DOHH2 (cell line): ENCODE measurements around the gene SLC16A10.

Experiments
- EZH2phosphoT487 ChIP-seq: fragments of 200-600 bp; sonication (generic); IDR thresholded peaks from 2 replicates; pipeline ENCODE4 v1.6.1; 2017; ENCODE audit warnings: borderline replicate concordance, mild to moderate bottlenecking, antibody characterized with exemption, low read length, moderate library complexity, mixed read lengths
- TF ChIP-seq, protein P1 (sequence below): fragments of 200-600 bp; sonication (generic); IDR thresholded peaks from one replicate; pipeline ENCODE4 v1.5.1; 2014; ENCODE audit warnings: antibody characterized with exemption, mild to moderate bottlenecking, low read depth, low read length; ENCODE audit not compliant: poor library complexity, severe bottlenecking

DNA sequence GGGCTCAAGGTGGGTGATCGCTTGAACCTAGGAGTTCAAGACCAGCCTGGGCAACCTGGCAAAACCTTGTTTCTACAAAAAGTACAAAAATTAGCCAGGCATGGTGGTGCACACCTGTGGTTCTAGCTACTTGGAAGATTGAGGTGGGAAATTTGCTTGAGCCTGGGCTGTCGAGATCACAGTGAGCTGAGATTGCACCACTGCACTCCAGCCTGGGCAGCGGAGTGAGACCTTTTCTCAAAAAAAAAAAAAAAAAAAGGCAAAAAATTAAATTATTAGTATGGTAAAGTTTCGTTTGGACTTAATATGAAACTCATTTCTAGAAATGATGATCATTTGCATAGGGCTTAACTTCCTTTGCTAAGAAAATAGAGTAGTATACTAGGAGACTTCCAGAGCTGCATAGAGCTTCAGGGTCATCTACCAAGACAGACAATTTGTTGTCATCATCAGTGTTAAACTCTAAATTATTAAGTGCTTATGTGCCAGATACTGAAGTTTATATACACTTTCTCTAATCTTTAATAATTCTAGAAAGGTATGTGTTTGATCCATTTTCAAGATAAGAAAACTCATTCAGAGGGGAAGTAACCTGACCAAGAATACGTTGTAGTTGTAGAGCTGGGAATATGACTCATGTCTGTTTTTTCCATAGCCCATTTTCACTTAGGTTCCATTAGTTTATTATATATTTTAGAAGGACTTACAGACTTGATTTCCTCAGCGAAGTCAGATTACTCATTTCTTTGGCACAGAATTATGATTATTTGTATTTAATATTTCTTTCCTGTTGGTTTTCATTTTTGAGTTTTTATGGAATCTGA lies 84.5 kb downstream of the SLC16A10 start:
- TF ChIP-seq, protein P1, sequence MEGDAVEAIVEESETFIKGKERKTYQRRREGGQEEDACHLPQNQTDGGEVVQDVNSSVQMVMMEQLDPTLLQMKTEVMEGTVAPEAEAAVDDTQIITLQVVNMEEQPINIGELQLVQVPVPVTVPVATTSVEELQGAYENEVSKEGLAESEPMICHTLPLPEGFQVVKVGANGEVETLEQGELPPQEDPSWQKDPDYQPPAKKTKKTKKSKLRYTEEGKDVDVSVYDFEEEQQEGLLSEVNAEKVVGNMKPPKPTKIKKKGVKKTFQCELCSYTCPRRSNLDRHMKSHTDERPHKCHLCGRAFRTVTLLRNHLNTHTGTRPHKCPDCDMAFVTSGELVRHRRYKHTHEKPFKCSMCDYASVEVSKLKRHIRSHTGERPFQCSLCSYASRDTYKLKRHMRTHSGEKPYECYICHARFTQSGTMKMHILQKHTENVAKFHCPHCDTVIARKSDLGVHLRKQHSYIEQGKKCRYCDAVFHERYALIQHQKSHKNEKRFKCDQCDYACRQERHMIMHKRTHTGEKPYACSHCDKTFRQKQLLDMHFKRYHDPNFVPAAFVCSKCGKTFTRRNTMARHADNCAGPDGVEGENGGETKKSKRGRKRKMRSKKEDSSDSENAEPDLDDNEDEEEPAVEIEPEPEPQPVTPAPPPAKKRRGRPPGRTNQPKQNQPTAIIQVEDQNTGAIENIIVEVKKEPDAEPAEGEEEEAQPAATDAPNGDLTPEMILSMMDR = no peak
- no peak for TF ChIP-seq EZH2phosphoT487
